Measurements from ENCODE around the gene DAZL. TPM values are rescaled to one million over a fixed set of nuclear protein-coding genes. Genes with fewer than 3 reads are reported as not detected.
A peak's percentile ranks its signal among the peaks of the same experiment; 100 is the strongest.

Gene DAZL
- total RNA-seq, 1 experiment from 2014 or later, result 21.2 TPM

DNA sequence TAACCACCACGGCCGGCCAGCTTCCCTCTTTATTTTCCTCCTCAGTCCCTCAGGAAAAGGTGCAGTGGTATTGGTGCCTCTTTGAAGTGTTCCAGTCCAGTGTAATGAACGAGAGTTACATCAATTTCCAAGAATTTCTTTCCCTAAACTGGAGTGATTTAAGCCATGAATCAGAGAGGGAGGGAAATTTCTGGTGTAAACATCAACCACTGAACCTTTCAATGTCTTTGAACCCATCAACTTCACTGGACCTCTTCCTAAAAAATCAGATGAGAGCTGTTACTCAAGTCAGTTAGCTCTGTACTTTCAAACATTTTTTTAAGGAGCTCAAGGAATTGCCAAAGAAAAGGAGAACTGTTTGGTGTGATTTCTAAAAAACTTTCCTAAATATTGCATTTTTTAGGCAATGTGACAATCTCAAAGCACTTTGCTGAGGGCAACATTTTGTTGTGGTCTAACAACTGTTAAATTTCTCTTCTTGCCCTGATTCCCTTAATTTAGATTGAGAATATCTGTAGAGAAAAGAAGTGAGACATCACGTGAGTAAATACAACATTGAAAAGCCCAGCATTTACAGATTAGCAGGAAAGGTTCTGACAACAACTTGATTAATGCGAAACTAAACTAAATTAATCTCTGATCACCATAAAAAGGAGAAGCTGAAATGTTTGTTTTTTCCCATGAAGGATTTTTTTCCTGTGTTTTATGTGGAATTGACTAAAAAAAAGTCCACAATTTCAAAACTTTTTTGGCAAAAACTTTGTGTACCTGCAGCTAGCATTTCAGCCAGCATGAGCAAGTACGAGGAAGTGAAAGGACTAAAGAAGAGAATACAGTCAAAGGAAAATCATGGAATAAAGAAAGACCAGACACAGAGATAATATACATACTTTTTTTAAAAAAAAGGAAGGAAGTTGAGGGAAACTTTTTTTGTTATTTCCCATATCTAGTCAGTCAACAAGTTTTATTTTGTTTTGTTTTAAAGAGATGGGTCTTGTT, 9.1 kb upstream of the DAZL start:
- H3K9me3 Mint-ChIP-seq, result peaks cover 27 to 32% of the 10 kb centered on the region in 2 experiments
- no CpG with 5 or more reads among the region's 6 CpGs for WGBS (ENCODE audit: extremely low coverage, insufficient read length, low lambda C conversion rate)

More for the DNA sequence above, 9.1 kb upstream of the DAZL start:
- Mint-ChIP-seq H3K27ac (peak overlapping the region in 2 of 3 experiments; percentile 45 to 70; a peak in 3 of 7 replicates), H3K4me3 (no peak overlapping the region), H3K27me3 (ENCODE audit: low read depth) (peaks cover 4% of the 10 kb centered on the region), H3K36me3 (ENCODE audit: insufficient read depth in 1 of 3, low read depth in 3 of 3) (peaks cover 20 to 64% (median 56%) of the 10 kb centered on the region in 3 experiments), H3K4me1 (peaks cover 25 to 30% of the 10 kb centered on the region in 2 experiments)
- Histone ChIP-seq H4K8ac (replicated peaks; ENCODE audit: insufficient read length, low read depth, low read length) (no peak overlapping the region), H3K18ac (ENCODE audit: insufficient read length, low read depth, low read length) (no peak overlapping the region), H3K23ac (ENCODE audit: insufficient read length, low read depth, low read length) (no peak overlapping the region), H2AK5ac (ENCODE audit: insufficient read length, low read length) (no peak overlapping the region), H3K4me1 (ENCODE audit: insufficient read depth, low read length) (no peaks in the 10 kb centered on the region; the same call in 1 of the 2 replicates), H2BK120ac (ENCODE audit: low read depth, low read length, poor library complexity, severe bottlenecking) (no peak overlapping the region), H3K4me2 (ENCODE audit: insufficient read depth, insufficient read length, low read length) (no peak overlapping the region), H3K9me3 (ENCODE audit: control insufficient read depth, low read depth, low read length) (peaks cover 7% of the 10 kb centered on the region), H3K14ac (ENCODE audit: insufficient read depth, low read length) (no peak overlapping the region), H2BK12ac (ENCODE audit: insufficient read length, low read depth, low read length) (no peak overlapping the region), H4K5ac (ENCODE audit: insufficient read length, low read depth, low read length) (no peak overlapping the region), H2BK5ac (ENCODE audit: insufficient read length, low read length) (no peak overlapping the region), H3K9ac (ENCODE audit: extremely low read depth, insufficient read length, low read length) (no peak overlapping the region), H3K4ac (ENCODE audit: low read depth, low read length) (no peak overlapping the region), H2BK15ac (ENCODE audit: low read depth, low read length) (no peak overlapping the region), H3T11ph (ENCODE audit: low read length) (no peak overlapping the region), H3K27me3 (ENCODE audit: insufficient read depth, low read length) (no peaks in the 10 kb centered on the region; the same call in 1 of the 2 replicates), H3K27ac (ENCODE audit: insufficient read length, low read depth, low read length) (no peak overlapping the region), H3K79me1 (ENCODE audit: insufficient read depth, low read depth, low read length, poor library complexity, severe bottlenecking) (no peaks in the 10 kb centered on the region), H2AFZ (ENCODE audit: low read length) (no peak overlapping the region), H3K23me2 (ENCODE audit: insufficient read length, low read depth, low read length, poor library complexity, severe bottlenecking) (no peaks in the 10 kb centered on the region), H4K20me1 (ENCODE audit: control insufficient read depth, insufficient read depth, insufficient read length) (no peaks in the 10 kb centered on the region), H2BK20ac (ENCODE audit: low read depth, low read length, poor library complexity, severe bottlenecking) (no peak overlapping the region), H3K79me2 (ENCODE audit: insufficient read depth, low read length) (no peaks in the 10 kb centered on the region), H4K91ac (ENCODE audit: insufficient read length, low read depth, low read length) (no peak overlapping the region), H3K56ac (ENCODE audit: insufficient read length, low read depth, low read length) (no peak overlapping the region)
- TF ChIP-seq CTCF (conservative IDR thresholded peaks at IDR 0.05), result no peak
- DNase-seq, result no peak

All from H9 (cell line).